Activated T-helper 1 cell treated with Interleukin-2 at 50 U/mL for 16 hours (primary cell): ENCODE measurements around the gene UBL4A.
"Not testable (repeated sequence)": the region's sequence is repeated elsewhere in the genome, so short reads cannot be mapped to it uniquely, and the experiment has no call there.

Source experiments
- DNase-seq: peaks from one replicate; pipeline ENCODE4 v3.0.0-alpha.2; 2020; ENCODE audit warnings: low read depth

Gene UBL4A

DNA sequence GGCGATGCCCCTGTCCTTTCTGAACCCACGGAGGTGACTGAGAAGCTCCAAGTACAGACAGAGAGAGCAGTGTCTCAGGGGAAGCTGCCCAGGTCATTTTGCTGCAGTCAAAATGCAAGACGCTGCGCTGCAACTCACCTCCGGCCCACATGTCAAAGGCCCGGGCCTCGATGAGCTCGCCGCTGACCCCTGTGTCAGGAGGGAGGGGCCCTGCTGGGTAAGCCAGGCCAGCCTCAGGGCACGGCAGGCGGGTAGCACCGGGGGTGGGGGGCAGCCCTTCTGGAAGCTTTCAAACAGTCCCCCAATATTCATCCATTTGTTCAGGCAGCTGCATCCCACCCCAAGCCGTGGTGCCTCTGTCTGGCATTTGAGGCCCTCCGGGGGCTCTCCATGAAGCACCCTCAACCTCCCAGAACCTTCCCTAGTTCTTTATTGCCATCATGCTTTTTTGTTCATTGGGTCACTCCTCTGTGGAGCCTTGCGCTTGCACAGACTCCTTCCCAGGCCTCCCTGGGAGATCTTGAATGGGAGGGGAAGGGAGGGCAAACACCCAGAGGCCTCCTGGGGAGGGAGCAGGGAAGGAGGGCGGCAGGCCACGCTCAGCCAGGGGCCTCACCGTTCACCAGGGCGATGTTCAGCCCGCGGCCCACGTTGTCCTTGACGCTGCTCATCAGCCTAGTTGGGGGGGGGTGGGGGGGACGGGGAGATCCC lies 21.4 kb upstream of the UBL4A start:
- DNase-seq = no peak

- DNase-seq = no peak
Measured at GRCh38 chrX:154506483-154507332, 20.3 kb upstream of the UBL4A start.

DNA sequence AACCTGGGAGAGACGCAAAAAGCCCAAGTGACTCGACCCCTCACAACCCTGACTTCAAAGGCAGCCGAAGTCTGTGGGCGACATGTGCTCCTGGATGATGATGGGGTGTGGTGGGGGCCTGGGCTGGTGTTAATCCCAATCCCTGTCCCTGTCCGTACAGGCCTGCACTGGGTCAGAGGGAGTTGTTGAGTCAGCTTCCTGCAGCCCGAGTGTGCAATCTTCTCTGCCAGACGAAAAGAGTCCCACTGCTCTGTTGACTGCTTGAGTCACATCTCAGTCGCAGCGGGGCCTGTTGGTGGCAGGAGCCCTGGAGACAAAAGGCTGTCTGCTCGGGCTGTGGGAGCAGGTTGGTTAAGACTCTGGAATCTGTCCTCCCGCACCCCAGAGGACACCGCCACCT lies 19.3 kb upstream of the UBL4A start:
- no peak for DNase-seq

DNA sequence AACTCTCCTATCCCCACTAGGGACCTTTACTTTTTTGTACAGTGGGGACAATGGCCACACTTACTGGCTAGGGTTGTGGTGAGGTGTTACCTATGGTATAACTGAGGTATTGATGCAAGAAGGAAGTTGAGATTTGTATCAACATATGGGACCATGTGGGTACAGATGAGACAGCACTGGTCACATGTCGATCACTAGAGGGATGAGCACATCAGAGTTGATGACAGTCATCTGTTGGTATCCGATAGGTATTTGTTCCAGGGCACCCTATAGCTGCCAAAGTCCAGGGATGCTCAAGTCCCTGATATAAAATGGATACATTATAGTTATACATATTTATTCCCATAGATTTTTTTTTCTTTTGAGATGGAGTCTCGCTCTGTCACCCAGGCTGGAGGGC lies 16.6 kb upstream of the UBL4A start:
- DNase-seq = no peak

- no peak for DNase-seq
Measured at GRCh38 chrX:154502098-154502497, 15.7 kb upstream of the UBL4A start.

GRCh38 chrX:154501423-154501822 lies 15.0 kb upstream of the UBL4A start:
- DNase-seq = not testable (repeated sequence)

DNA sequence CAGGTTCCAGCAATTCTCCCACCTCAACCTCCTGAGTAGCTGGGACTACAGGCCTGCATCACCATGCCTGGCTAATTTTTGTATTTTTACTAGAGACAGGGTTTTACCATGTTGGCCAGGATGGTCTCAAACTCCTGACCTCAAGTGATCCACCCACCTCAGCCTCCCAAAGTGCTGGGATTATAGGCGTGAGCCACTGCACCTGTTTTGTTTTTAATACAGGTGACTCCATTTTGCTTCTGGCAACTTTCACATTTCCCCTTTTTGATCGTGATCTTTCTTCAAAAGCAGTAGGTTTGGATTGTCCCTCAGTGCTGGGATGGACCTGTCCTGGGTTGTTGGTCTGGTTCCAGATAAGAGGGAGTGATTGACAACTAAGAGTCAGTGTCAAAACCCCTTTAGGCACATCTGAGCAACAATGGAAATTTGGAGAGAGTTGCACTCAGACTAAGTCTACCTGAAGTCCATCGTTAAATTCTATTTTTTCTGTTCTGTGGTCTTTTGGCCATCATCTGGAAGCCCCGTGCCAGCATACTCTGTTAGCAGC lies 10.2 kb upstream of the UBL4A start:
- DNase-seq = not testable (repeated sequence)

- no peak for DNase-seq
Measured at GRCh38 chrX:154495472-154495922, 9.1 kb upstream of the UBL4A start.

DNA sequence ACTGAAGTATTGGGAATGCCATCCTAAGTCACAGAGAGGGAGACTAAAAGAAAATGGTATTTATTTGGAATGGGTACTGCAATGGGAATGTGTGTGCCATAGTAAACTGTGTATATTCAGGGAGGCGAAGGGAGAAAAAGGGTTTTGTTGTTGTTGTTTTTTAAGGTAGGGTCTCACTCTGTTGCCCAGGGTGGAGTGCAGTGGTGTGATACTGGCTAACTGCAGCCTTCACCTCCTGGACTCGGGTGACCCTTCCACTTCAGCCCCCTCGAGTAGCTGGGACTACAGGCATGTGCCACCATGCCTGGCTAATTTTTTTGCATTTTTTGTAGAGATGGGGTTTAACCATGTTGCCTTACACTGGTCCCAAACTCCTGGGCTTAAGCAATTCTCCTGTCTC lies 8.3 kb upstream of the UBL4A start:
- no peak for DNase-seq

- peak; percentile 84 for DNase-seq
Measured at GRCh38 chrX:154490414-154491083, 4.1 kb upstream of the UBL4A start, which contains the start of gene SLC10A3. Gene SLC10A3, minus strand, starts transcription at chrX:154490629. Its CDS starts 1,689 bp downstream, at chrX:154488940.

DNA sequence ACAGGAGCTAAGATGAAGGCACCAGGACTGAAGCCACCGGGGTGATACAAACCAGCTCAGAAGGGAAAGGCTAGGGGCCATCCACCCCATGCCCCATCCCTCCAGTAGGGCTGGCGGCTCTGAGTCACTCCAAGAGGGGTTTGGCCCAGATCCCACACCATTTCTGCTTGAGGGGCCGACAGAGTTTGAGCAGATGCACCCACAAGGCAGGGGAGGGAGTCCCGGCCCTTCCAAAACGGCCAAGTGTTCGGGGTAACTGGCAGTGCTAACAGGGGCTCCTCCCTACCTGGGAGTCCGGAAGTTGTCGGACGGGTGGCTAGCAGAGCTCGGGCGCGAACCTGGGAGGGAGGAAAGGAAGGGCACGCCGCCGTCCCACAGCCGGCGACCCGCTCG lies 3.6 kb upstream of the UBL4A start:
- no peak for DNase-seq

GRCh38 chrX:154489182-154489581 lies 2.8 kb upstream of the UBL4A start:
- DNase-seq = no peak

- DNase-seq = no peak
Measured at GRCh38 chrX:154488336-154489075, 2.1 kb upstream of the UBL4A start.

GRCh38 chrX:154487518-154488290 lies 1.3 kb upstream of the UBL4A start:
- DNase-seq = no peak

DNA sequence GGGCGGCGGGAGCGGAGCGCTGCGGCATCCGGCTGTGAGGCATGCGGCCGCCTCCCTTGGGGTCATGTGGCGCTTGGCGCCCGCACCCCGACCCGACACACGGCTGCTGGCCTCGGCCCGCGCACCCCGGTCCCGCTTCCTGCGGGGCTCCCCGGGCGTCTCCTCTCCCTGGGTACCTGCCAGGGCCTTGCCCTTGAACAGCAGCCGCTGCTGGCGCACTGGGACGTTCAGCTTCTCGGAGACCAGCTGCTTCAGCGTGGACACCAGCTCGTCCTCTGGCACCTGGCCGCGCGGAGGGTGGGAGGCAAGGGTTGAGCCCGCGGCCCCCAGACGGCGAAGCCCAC lies 391 bp downstream of the UBL4A start:
- DNase-seq = peak; percentile 10

DNA sequence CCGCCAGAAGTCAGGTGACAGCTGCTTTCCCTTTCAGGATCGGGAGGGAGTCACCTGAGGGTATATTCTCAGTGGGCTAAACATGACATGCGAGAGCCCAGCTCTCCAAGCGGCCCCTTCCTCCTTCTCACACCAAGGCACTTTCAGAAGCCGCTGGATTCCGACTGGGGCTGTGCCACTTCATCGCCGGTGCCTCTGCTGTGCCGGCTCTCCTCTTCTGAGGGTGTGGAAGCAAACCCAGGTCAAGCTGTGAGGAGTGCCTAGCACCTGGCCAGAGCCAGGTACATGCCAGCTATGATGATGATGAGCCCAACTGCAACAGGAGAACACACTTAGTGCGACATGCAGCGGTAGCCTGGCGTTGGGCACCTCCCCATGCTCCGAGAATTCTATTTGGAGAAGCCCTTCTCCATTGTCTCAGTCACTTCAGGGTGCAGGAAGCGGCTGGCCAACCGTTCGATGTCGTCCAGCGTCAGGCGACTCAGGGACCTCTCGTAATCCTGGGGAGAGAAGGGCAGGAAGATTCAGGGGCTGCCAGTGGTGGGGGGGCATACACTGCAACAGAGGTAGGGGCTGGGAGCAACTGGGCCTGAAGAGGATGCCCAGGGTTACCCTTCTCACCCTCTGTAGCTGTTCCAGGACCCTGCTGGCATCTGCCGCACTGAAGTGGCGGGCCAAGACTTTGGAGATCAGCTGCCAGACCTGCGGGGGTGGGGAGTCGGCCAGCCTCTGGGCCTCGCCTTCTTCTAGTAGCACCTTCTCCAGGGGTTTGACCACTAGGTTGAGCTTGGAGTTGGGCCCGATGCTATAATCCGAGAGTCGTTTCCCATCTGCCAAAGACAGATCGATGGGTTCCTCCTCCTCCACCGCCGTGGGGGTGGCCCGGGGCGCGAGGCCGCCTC lies 1.0 kb downstream of the UBL4A start:
- no peak for DNase-seq

DNA sequence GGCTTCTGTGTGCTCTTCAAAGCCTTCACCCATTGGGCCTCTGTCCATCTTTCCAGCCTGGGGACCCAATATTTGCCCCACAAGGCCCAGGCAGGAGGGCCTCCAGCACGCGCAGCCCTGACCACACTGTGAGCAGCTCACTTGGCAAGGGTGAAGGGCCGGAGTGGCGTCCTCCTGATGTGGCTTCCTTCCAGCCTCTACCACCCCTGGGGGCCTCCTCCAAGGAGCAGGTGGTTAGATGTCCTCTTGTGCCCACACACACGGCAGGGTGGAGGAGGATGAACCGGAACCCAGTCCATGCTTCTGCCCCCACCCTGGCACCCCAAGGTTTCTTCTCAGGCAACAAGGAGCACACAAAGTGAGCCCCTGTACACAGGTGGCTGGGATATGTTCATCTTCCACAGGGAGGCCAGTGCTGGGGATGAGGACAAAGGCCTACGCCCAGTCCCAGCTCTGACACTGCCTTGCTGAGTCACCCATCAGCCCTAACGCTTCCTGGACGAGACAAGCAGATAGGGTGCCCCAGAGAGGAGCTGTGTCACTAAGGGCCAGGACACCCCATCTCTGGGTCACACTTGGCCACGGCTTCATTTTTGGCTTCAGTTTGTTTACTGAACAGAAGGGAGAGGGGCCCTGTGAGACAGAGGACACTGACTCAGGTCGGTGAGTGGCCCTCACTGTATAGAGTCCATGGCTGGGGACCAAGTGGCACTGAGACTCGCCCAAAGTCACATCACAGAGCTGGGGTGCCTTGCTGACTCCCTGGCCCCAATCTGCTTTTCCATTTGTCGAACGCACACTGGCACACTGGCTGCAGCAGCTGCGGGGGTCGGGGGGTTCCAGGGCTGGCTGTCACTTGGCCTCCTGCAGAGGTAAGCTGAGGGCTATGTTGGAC lies 1.9 kb downstream of the UBL4A start:
- DNase-seq = no peak

GRCh38 chrX:154483325-154483724 lies 3.1 kb downstream of the UBL4A start:
- DNase-seq = no peak

DNA sequence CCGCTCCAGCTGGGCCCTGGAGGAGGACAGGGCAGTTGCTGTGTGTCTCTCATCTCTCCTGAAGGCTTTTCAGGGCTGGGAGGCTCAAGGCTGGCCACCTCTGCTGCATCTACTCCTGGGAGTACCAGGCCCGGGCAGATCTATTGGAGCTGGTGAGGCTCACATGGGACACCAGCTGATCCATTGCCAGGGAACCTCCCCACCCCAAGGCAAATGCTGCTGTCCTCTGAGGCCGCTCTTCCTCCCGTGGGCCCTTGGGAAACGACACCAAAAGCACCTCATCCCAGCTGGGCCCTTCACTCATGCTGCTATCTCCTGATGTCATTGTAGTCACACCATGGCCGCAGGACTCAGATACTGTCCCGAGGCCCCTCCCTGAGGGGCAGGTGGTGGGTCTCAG lies 3.6 kb downstream of the UBL4A start:
- no peak for DNase-seq
